Aorta (tissue), 5 donors: Measurements from ENCODE around the gene ATAD3A. TPM values are rescaled to one million over a fixed set of nuclear protein-coding genes. Genes with fewer than 3 reads are reported as not detected.

Experiments
- ATAC-seq: fragments of 200-7000 bp; cut with Tn5 transposase; one replicate; pipeline ENCODE4 v1.9.1; 2022; ENCODE audit warnings: moderate library complexity; ENCODE audit not compliant: low FRiP score
- DNase-seq, 2 donors: peaks; one replicate each; pipeline ENCODE4 v3.0.0-alpha.2; 2020
- H3K27ac ChIP-seq, 2 donors: one replicate each; pipeline ENCODE4 v1.5.1; 2013; ENCODE audit warnings: low read length in 2 of 2, mild to moderate bottlenecking in 2 of 2, moderate library complexity in 2 of 2, control low read depth in 1 of 2, inconsistent platforms in 1 of 2, low read depth in 1 of 2
- H3K27me3 ChIP-seq, 2 donors: one replicate each; pipeline ENCODE4 v1.6.1; 2013; ENCODE audit warnings: control low read depth in 1 of 2, low read length in 1 of 2, mild to moderate bottlenecking in 1 of 2, moderate library complexity in 1 of 2; ENCODE audit not compliant: insufficient read depth in 2 of 2, control insufficient read depth in 1 of 2
- H3K36me3 ChIP-seq, 2 donors: one replicate each; pipeline ENCODE4 v1.6.1; 2013; ENCODE audit warnings: control low read depth in 1 of 2, low read length in 1 of 2, mild to moderate bottlenecking in 1 of 2; ENCODE audit not compliant: insufficient read depth in 2 of 2, control insufficient read depth in 1 of 2
- H3K4me1 ChIP-seq, 2 donors: one replicate each; pipeline ENCODE4 v1.6.1; 2013; ENCODE audit warnings: low read length in 2 of 2, control low read depth in 1 of 2, mild to moderate bottlenecking in 1 of 2, moderate library complexity in 1 of 2; ENCODE audit not compliant: insufficient read depth in 2 of 2, control insufficient read depth in 1 of 2
- H3K4me3 ChIP-seq, 2 donors: one replicate each; pipeline ENCODE4 v1.5.1; 2013; ENCODE audit warnings: low read length in 2 of 2, control low read depth in 1 of 2, mild to moderate bottlenecking in 1 of 2
- H3K9me3 ChIP-seq: one replicate; pipeline ENCODE4 v1.6.1; 2013; ENCODE audit warnings: mild to moderate bottlenecking, low read length; ENCODE audit not compliant: control insufficient read depth
- WGBS, 2 donors: extraction: QIAGEN DNeasy Blood & Tissue Kit; methylation state at CpG; one replicate each; pipeline ENCODE4 v1.1.7; 2013; 5-methylcytosine and 5-hydroxymethylcytosine counted together
- intact Hi-C, 2 donors: fragments of 100-400 bp; cut with DNase I; formaldehyde crosslinking; loops; one replicate each; pipeline versions ENCODE4 v1.14.2 to v1.15.0; 2022
- polyA plus RNA-seq, 2 donors: library from polyadenylated mRNA; stranded (reverse); fragments of 200-250 nt; gene quantifications; one replicate each; pipeline ENCODE4 v1.2.3, GENCODE V29; 2013
- total RNA-seq, 2 donors: library from RNA; stranded (reverse); fragmentation: NEBNext Ultra II Directional; extraction: Animal tissue kit (Norgen Biotek cat#: 25700); gene quantifications; one replicate each; pipeline ENCODE4 v1.2.1, GENCODE V29; 2021
- donor health status: healthy with polysubstance abuse.
- donor health status: Bipolar disorder and iron deficiency.
- donor health status: DM: no; HTN: no; CAD: no.
- donor health status: DM: no; HTN: no; CAD: no.
- donor health status: DM: yes; HTN: yes; CAD: no.

Gene ATAD3A
- total and polyA plus RNA-seq, 4 donors: 8.3 to 20.2 (median 12.5) TPM

DNA sequence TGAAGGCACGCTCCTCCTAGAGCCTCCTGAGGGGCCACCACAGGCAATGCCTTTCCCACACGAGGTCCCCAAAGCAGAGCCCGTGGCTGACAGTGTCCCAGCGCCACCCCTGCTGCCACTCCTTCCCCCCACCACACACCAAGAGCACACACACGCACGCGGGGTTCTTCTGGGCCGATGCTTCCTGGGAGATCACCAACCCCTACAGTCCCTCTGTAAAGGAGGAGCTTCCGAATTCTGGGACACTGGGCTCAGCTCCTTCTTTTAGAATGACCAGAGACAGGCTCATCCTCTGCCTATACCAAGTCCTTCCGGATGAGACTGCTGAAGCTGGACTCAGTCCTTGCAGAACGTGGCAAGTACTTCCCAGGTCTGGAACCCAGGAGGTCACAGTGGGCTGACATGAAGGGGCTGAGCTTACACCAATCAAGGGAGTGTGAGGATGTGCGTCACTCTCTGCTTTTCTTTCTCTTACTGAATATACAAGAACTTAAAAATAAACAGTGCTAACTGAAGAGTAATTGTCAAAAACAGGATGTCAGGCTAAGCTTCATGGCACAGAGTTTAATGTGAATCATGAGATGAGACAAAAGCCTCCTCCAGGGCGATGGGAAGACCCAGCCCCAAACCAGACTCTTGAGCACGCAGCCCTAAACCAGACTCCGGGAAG is 50.0 kb downstream of the ATAD3A start:
- H3K27ac ChIP-seq: no peak overlapping the region
- peaks cover 0 to 5% of the 10 kb centered on the region in 2 donors for H3K36me3 ChIP-seq
- H3K4me1 ChIP-seq: no peaks in the 10 kb centered on the region
- no peak for ATAC-seq
- no peak for DNase-seq
- 86 to 90% methylated on average over 15 of the region's 15 CpGs for WGBS, 2 donors
- intact Hi-C loops: no loop called here
- H3K9me3 ChIP-seq: no peaks in the 10 kb centered on the region
- no peaks in the 10 kb centered on the region for H3K27me3 ChIP-seq
- H3K4me3 ChIP-seq: no peak overlapping the region

- H3K4me3 ChIP-seq: no peak overlapping the region
- WGBS, 2 donors: 85 to 88% methylated on average over 21 of the region's 21 CpGs
- intact Hi-C loops: no loop called here
- no peak for DNase-seq
- H3K4me1 ChIP-seq: no peaks in the 10 kb centered on the region
- no peak for ATAC-seq
- no peak overlapping the region for H3K27ac ChIP-seq
- H3K27me3 ChIP-seq: no peaks in the 10 kb centered on the region
- no peaks in the 10 kb centered on the region for H3K9me3 ChIP-seq
- H3K36me3 ChIP-seq: peaks cover 0 to 5% of the 10 kb centered on the region in 2 donors
These were observed 50.7 kb downstream of the ATAD3A start for GRCh38 chr1:1562556-1563195.

- H3K9me3 ChIP-seq: no peaks in the 10 kb centered on the region
- 87 to 93% methylated on average over 12 of the region's 12 CpGs for WGBS, 2 donors
- H3K4me3 ChIP-seq: no peak overlapping the region
- H3K27ac ChIP-seq: no peak overlapping the region
- H3K36me3 ChIP-seq: peaks cover 0 to 5% of the 10 kb centered on the region in 2 donors
- H3K27me3 ChIP-seq: no peaks in the 10 kb centered on the region
- no peak for DNase-seq
- no peaks in the 10 kb centered on the region for H3K4me1 ChIP-seq
- intact Hi-C loops: no loop called here
- ATAC-seq: no peak
These were observed 51.7 kb downstream of the ATAD3A start for GRCh38 chr1:1563688-1564087.

- intact Hi-C loops: no loop called here
- no peaks in the 10 kb centered on the region for H3K9me3 ChIP-seq
- no peak for ATAC-seq
- no peak for DNase-seq
- H3K4me1 ChIP-seq: no peaks in the 10 kb centered on the region
- H3K27ac ChIP-seq: no peak overlapping the region
- no peak overlapping the region for H3K4me3 ChIP-seq
- no peaks in the 10 kb centered on the region for H3K27me3 ChIP-seq
- H3K36me3 ChIP-seq: peaks cover 0 to 5% of the 10 kb centered on the region in 2 donors
- 76 to 81% methylated on average over 19 of the region's 19 CpGs for WGBS, 2 donors
These were observed 52.3 kb downstream of the ATAD3A start for GRCh38 chr1:1564268-1564667.

- H3K4me1 ChIP-seq: no peaks in the 10 kb centered on the region
- H3K27me3 ChIP-seq: no peaks in the 10 kb centered on the region
- H3K27ac ChIP-seq: no peak overlapping the region
- ATAC-seq (no peak), DNase-seq (no peak)
- WGBS, 2 donors: 92 to 95% methylated on average over 10 of the region's 10 CpGs
- no peaks in the 10 kb centered on the region for H3K9me3 ChIP-seq
- no peak overlapping the region for H3K4me3 ChIP-seq
- intact Hi-C loops: no loop called here
- peaks cover 0 to 5% of the 10 kb centered on the region in 2 donors for H3K36me3 ChIP-seq
These were observed 53.4 kb downstream of the ATAD3A start for GRCh38 chr1:1565340-1565739.

DNA sequence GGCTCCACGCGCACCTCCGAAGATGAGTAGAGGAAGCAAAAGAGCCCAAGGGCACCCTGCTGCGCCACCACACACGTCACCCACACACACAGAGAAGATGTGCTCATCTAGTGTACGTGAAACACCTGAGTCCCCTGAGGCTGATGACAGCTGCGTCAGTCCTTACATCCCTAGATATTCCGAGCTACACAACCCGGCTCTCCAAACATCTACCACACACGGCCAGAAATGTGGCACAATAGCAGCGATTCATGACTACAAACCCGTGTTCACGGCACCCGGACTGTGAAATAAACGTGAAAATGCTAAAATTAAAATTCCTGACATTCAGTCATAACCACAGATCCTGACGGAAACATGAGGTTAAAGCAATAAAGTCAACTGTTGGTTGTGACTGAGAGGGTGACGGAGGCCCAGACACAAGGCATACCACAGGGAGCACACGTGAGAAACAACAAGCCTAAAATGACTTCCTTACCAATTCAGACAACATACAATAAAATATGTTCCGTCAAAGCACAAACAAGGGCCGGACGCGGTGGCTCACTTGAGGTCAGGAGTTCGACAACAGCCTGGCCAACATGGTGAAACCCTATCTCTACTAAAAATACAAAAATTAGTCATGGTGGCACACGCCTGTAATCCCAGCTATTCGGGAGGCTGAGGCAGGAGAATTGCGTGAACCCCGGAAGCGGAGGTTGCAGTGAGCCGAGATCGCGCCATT is 55.4 kb downstream of the ATAD3A start:
- peaks cover 0 to 5% of the 10 kb centered on the region in 2 donors for H3K36me3 ChIP-seq
- H3K4me1 ChIP-seq: no peaks in the 10 kb centered on the region
- 73 to 79% methylated on average over 31 of the region's 31 CpGs for WGBS, 2 donors
- H3K4me3 ChIP-seq: no peak overlapping the region
- no peaks in the 10 kb centered on the region for H3K9me3 ChIP-seq
- intact Hi-C loops: no loop called here
- no peak for ATAC-seq
- H3K27me3 ChIP-seq: no peaks in the 10 kb centered on the region
- DNase-seq: no peak
- H3K27ac ChIP-seq: no peak overlapping the region

- no peak for DNase-seq
- no peak overlapping the region for H3K4me3 ChIP-seq
- no peak overlapping the region for H3K27ac ChIP-seq
- 66 to 69% methylated on average over 10 of the region's 10 CpGs for WGBS, 2 donors
- peaks cover 0 to 5% of the 10 kb centered on the region in 2 donors for H3K36me3 ChIP-seq
- H3K9me3 ChIP-seq: no peaks in the 10 kb centered on the region
- intact Hi-C loops: no loop called here
- H3K4me1 ChIP-seq: no peaks in the 10 kb centered on the region
- no peaks in the 10 kb centered on the region for H3K27me3 ChIP-seq
- no peak for ATAC-seq
These were observed 55.9 kb downstream of the ATAD3A start for GRCh38 chr1:1567891-1568291.

- intact Hi-C loops: no loop called here
- Histone ChIP-seq H3K9me3 (no peaks in the 10 kb centered on the region), H3K27ac (no peak overlapping the region), H3K4me1 (no peaks in the 10 kb centered on the region), H3K36me3 (peaks cover 0 to 1% of the 10 kb centered on the region in 2 donors), H3K27me3 (no peaks in the 10 kb centered on the region), H3K4me3 (no peak overlapping the region)
- 79 to 81% methylated on average over 7 of the region's 7 CpGs for WGBS, 2 donors
- DNase-seq (no peak), ATAC-seq (no peak)
These were observed 57.4 kb downstream of the ATAD3A start for GRCh38 chr1:1569341-1569740.
